ENCODE data around the gene PJVK. TPM values are rescaled to one million over a fixed set of nuclear protein-coding genes. Genes with fewer than 3 reads are reported as not detected.

The PJVK gene
- total and polyA plus RNA-seq, 2 of the 13 experiments (the other 11 are each of a cell fraction or from before 2014, with no cell fraction given) = 1.2 to 2.6 TPM

- TF ChIP-seq AHDC1 (CRISPR knock-in tag; IDR thresholded peaks at IDR 0.05; ENCODE audit: borderline replicate concordance) (peak; percentile 33; the same call in 1 of the 2 replicates), YEATS2 (CRISPR knock-in tag; IDR thresholded peaks at IDR 0.05; ENCODE audit: borderline replicate concordance) (peak; percentile 92), SUZ12 (IDR thresholded peaks at IDR 0.05; ENCODE audit: low read depth, low read length) (peak; percentile 25; the same call in 1 of the 2 replicates), RNF219 (CRISPR knock-in tag; IDR thresholded peaks at IDR 0.05) (no peak), CCDC6 (CRISPR knock-in tag; IDR thresholded peaks at IDR 0.05) (peak; percentile 98), SSRP1 (CRISPR knock-in tag; IDR thresholded peaks at IDR 0.05) (peak; percentile 87), KDM3A (CRISPR knock-in tag; IDR thresholded peaks at IDR 0.05; ENCODE audit: low read depth) (peak; percentile 65; the same call in 1 of the 2 replicates), ZNF513 (CRISPR knock-in tag; conservative IDR thresholded peaks at IDR 0.05) (no peak), PAF1 (CRISPR knock-in tag; IDR thresholded peaks at IDR 0.05) (no peak), CEBPB (IDR thresholded peaks at IDR 0.05; ENCODE audit: borderline replicate concordance, low read depth, low read length) (peak; percentile 24; the same call in 1 of the 2 replicates), TSC22D2 (CRISPR knock-in tag; IDR thresholded peaks at IDR 0.05; ENCODE audit: borderline replicate concordance) (peak; percentile 80; the same call in 1 of the 2 replicates), ZKSCAN1 (IDR thresholded peaks at IDR 0.05; ENCODE audit: low read length) (no peak; the same call in 1 of the 2 replicates), NCOR1 (IDR thresholded peaks at IDR 0.05; ENCODE audit: borderline replicate concordance, low read length) (no peak; the same call in 1 of the 2 replicates), ADNP (CRISPR knock-in tag; IDR thresholded peaks at IDR 0.05) (no peak), PAWR (CRISPR knock-in tag; IDR thresholded peaks at IDR 0.05; ENCODE audit: borderline replicate concordance) (no peak)
- TF ChIP-seq, protein P1, sequence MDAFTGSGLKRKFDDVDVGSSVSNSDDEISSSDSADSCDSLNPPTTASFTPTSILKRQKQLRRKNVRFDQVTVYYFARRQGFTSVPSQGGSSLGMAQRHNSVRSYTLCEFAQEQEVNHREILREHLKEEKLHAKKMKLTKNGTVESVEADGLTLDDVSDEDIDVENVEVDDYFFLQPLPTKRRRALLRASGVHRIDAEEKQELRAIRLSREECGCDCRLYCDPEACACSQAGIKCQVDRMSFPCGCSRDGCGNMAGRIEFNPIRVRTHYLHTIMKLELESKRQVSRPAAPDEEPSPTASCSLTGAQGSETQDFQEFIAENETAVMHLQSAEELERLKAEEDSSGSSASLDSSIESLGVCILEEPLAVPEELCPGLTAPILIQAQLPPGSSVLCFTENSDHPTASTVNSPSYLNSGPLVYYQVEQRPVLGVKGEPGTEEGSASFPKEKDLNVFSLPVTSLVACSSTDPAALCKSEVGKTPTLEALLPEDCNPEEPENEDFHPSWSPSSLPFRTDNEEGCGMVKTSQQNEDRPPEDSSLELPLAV (CRISPR knock-in tag; conservative IDR thresholded peaks at IDR 0.05; ENCODE audit: low read depth) = no peak
- TF ChIP-seq, protein P2, sequence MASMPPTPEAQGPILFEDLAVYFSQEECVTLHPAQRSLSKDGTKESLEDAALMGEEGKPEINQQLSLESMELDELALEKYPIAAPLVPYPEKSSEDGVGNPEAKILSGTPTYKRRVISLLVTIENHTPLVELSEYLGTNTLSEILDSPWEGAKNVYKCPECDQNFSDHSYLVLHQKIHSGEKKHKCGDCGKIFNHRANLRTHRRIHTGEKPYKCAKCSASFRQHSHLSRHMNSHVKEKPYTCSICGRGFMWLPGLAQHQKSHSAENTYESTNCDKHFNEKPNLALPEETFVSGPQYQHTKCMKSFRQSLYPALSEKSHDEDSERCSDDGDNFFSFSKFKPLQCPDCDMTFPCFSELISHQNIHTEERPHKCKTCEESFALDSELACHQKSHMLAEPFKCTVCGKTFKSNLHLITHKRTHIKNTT (CRISPR knock-in tag; IDR thresholded peaks at IDR 0.05) = no peak
These were observed at the start of gene PJVK, which contains the start of gene PRKRA (continued) for GRCh38 chr2:178450774-178451525.
